Hepatocyte (in vitro differentiated cells): Measurements from ENCODE around the gene ZNF33A. TPM values are rescaled to one million over a fixed set of nuclear protein-coding genes. Genes with fewer than 3 reads are reported as not detected.
"Not testable (repeated sequence)": the region's sequence is repeated elsewhere in the genome, so short reads cannot be mapped to it uniquely, and the experiment has no call there.

ENCODE experiments used
- DNase-seq: peaks from one replicate; pipeline ENCODE4 v3.0.0-alpha.2; 2016; ENCODE audit warnings: low spot score
- H2AFZ ChIP-seq: fragments of 200-600 bp; sonication (generic); 2 replicates; pipeline ENCODE4 v1.6.0; 2016; ENCODE audit warnings: antibody characterized with exemption, mild to moderate bottlenecking
- H3K27ac ChIP-seq: fragments of 200-600 bp; sonication (generic); 2 replicates; pipeline ENCODE4 v1.5.1; 2016; ENCODE audit warnings: mild to moderate bottlenecking
- H3K27me3 ChIP-seq: fragments of 200-600 bp; sonication (generic); 2 replicates; pipeline ENCODE4 v1.6.1; 2016
- H3K36me3 ChIP-seq: fragments of 200-600 bp; sonication (generic); replicated peaks from 2 replicates; pipeline ENCODE4 v1.5.1; 2016; ENCODE audit warnings: low read depth; ENCODE audit not compliant: insufficient read depth
- H3K4me1 ChIP-seq: fragments of 200-600 bp; sonication (generic); 2 replicates; pipeline ENCODE4 v1.5.1; 2016; ENCODE audit warnings: mild to moderate bottlenecking, moderate library complexity; ENCODE audit not compliant: insufficient read depth
- H3K4me2 ChIP-seq: fragments of 200-600 bp; sonication (generic); 2 replicates; pipeline ENCODE4 v1.6.0; 2016
- H3K4me3 ChIP-seq: fragments of 200-600 bp; sonication (generic); 2 replicates; pipeline ENCODE4 v1.5.1; 2016; ENCODE audit warnings: mild to moderate bottlenecking
- H3K79me2 ChIP-seq: fragments of 200-600 bp; sonication (generic); 2 replicates; pipeline ENCODE4 v1.6.0; 2017; ENCODE audit warnings: mild to moderate bottlenecking
- H3K9me2 ChIP-seq: fragments of 200-600 bp; sonication (generic); replicated peaks from 2 replicates; pipeline ENCODE4 v1.6.0; 2017; ENCODE audit warnings: mild to moderate bottlenecking; ENCODE audit not compliant: insufficient read depth
- H3K9me3 ChIP-seq: fragments of 200-600 bp; sonication (generic); 2 replicates; pipeline ENCODE4 v1.5.1; 2016; ENCODE audit warnings: low read depth, mild to moderate bottlenecking
- H4K20me1 ChIP-seq: fragments of 200-600 bp; sonication (generic); 2 replicates; pipeline ENCODE4 v1.6.0; 2016; ENCODE audit warnings: mild to moderate bottlenecking; ENCODE audit not compliant: insufficient read depth, poor library complexity, severe bottlenecking
- EZH2 ChIP-seq: fragments of 200-600 bp; sonication (generic); IDR thresholded peaks from 2 replicates; pipeline ENCODE4 v1.6.1; 2016; ENCODE audit warnings: antibody characterized with exemption, mild to moderate bottlenecking, borderline replicate concordance
- EZH2phosphoT487 ChIP-seq: fragments of 200-600 bp; sonication (generic); IDR thresholded peaks from one replicate; pipeline ENCODE4 v1.6.1; 2018; ENCODE audit warnings: antibody characterized with exemption, mild to moderate bottlenecking, low read depth, moderate library complexity; ENCODE audit not compliant: unreplicated experiment, severe bottlenecking
- WGBS: methylation state at CpG from one replicate; pipeline ENCODE4 v1.1.6; 2016; ENCODE audit warnings: low lambda C conversion rate; ENCODE audit errors: missing lambda C conversion rate; 5-methylcytosine and 5-hydroxymethylcytosine counted together
- polyA plus RNA-seq: library from polyadenylated mRNA; unstranded; fragments of >200 nt; fragmentation: Nextera tagmentation; extraction: Ambion mirVana; gene quantifications from 2 replicates; pipeline ENCODE4 v1.2.1, GENCODE V29; 2016
- total RNA-seq: library from RNA; depleted of rRNA; stranded (reverse); fragments of >200 nt; gene quantifications from 2 replicates; pipeline ENCODE4 v1.2.3, GENCODE V29; 2014
- TF ChIP-seq, protein P1 (sequence below): fragments of 200-600 bp; sonication (generic); IDR thresholded peaks from 2 replicates; pipeline ENCODE4 v1.5.1; 2016; ENCODE audit warnings: antibody characterized with exemption, mild to moderate bottlenecking; ENCODE audit not compliant: poor library complexity

The ZNF33A gene
- total and polyA plus RNA-seq, 2 experiments from 2014 or later: 7.0 to 22.5 TPM

DNA sequence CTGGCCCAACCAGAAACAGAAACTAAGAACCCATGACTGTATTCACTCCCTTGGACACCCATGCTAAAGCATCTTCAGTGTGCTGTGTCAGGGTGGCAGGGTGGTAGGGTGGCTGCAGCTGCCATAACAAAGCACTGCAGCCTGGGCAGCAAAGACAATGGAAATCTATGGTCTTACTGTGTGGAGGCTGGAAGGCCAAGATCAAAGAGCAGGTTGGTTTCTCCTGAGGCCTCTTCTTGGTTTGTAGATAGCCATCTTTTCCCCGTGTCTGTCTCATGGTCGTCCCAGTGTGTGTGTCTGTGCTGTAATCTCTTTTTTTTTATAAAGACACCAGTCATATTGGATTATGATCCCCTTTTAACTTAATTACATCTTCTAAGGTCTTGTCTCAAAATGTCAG lies 18.8 kb upstream of the ZNF33A start:
- no peaks in the 10 kb centered on the region for H3K4me1 ChIP-seq
- H3K4me3 ChIP-seq: no peak overlapping the region
- 75% methylated on average over 2 of the region's 2 CpGs for WGBS
- no peaks in the 10 kb centered on the region for H3K79me2 ChIP-seq
- TF ChIP-seq, protein P1, sequence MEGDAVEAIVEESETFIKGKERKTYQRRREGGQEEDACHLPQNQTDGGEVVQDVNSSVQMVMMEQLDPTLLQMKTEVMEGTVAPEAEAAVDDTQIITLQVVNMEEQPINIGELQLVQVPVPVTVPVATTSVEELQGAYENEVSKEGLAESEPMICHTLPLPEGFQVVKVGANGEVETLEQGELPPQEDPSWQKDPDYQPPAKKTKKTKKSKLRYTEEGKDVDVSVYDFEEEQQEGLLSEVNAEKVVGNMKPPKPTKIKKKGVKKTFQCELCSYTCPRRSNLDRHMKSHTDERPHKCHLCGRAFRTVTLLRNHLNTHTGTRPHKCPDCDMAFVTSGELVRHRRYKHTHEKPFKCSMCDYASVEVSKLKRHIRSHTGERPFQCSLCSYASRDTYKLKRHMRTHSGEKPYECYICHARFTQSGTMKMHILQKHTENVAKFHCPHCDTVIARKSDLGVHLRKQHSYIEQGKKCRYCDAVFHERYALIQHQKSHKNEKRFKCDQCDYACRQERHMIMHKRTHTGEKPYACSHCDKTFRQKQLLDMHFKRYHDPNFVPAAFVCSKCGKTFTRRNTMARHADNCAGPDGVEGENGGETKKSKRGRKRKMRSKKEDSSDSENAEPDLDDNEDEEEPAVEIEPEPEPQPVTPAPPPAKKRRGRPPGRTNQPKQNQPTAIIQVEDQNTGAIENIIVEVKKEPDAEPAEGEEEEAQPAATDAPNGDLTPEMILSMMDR: no peak
- no peak for TF ChIP-seq EZH2
- TF ChIP-seq EZH2phosphoT487: no peak
- H3K9me3 ChIP-seq: no peaks in the 10 kb centered on the region
- H3K27ac ChIP-seq: no peak overlapping the region
- no peak for DNase-seq
- H3K4me2 ChIP-seq: no peak overlapping the region
- H3K9me2 ChIP-seq: no peaks in the 10 kb centered on the region
- H3K36me3 ChIP-seq: no peaks in the 10 kb centered on the region
- H4K20me1 ChIP-seq: no peaks in the 10 kb centered on the region
- H3K27me3 ChIP-seq: no peaks in the 10 kb centered on the region
- no peak overlapping the region for H2AFZ ChIP-seq

DNA sequence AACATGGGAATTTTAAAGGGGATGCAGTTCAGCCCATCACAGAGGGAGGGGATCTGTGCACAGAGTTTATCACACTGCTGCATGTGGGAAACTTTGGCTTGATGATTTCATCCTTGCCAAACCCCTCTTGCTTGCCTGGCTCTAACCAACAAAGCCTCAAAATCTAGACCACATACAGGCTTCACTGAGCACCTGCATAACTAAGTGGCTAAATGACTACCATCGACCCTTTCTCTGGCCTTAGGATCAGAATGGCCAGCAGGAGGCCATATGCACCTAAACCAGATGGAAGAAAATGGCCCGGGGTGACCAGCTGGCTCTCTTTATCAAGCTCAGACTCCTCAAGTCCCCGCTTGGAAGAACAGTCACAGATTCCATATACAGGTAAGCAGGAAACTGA lies 18.4 kb upstream of the ZNF33A start:
- Histone ChIP-seq H3K27me3 (no peaks in the 10 kb centered on the region), H3K36me3 (no peaks in the 10 kb centered on the region), H3K4me3 (no peak overlapping the region), H4K20me1 (no peaks in the 10 kb centered on the region), H3K9me2 (no peaks in the 10 kb centered on the region), H3K27ac (no peak overlapping the region), H3K4me2 (no peak overlapping the region), H3K4me1 (no peaks in the 10 kb centered on the region), H2AFZ (no peak overlapping the region), H3K9me3 (no peaks in the 10 kb centered on the region), H3K79me2 (no peaks in the 10 kb centered on the region)
- 60% methylated on average over 3 of the region's 3 CpGs for WGBS
- DNase-seq: no peak
- TF ChIP-seq EZH2phosphoT487 (no peak), EZH2 (no peak)
- TF ChIP-seq, protein P1: no peak

DNA sequence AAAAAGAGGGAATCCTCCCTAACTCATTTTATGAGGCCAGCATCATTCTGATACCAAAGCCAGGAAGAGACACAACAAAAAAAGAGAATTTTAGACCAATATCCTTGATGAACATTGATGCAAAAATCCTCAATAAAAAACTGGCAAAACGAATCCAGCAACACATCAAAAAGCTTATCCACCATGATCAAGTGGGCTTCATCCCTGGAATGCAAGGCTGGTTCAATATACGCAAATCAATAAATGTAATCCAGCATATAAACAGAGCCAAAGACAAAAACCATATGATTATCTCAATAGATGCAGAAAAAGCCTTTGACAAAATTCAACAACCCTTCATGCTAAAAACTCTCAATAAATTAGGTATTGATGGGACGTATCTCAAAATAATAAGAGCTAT lies 11.6 kb upstream of the ZNF33A start:
- not testable (repeated sequence) for DNase-seq, H2AFZ ChIP-seq, H3K9me3 ChIP-seq, H4K20me1 ChIP-seq, H3K36me3 ChIP-seq, H3K4me3 ChIP-seq, H3K27ac ChIP-seq, H3K27me3 ChIP-seq, H3K79me2 ChIP-seq, H3K4me2 ChIP-seq, H3K9me2 ChIP-seq, H3K4me1 ChIP-seq
- 71% methylated on average over 3 of the region's 3 CpGs for WGBS

DNA sequence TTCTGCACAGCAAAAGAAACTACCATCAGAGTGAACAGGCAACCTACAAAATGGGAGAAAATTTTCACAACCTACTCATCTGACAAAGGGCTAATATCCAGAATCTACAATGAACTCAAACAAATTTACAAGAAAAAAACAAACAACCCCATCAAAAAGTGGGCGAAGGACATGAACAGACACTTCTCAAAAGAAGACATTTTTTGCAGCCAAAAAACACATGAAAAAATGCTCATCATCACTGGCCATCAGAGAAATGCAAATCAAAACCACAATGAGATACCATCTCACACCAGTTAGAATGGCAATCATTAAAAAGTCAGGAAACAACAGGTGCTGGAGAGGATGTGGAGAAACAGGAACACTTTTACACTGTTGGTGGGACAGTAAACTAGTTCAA lies 10.0 kb upstream of the ZNF33A start:
- H3K36me3 ChIP-seq, H3K27me3 ChIP-seq, H4K20me1 ChIP-seq, H3K4me3 ChIP-seq, DNase-seq, H3K4me2 ChIP-seq, H3K9me2 ChIP-seq, H2AFZ ChIP-seq, H3K27ac ChIP-seq, H3K9me3 ChIP-seq, H3K4me1 ChIP-seq, H3K79me2 ChIP-seq: not testable (repeated sequence)
- 87% methylated on average over 1 of the region's 1 CpG for WGBS

DNA sequence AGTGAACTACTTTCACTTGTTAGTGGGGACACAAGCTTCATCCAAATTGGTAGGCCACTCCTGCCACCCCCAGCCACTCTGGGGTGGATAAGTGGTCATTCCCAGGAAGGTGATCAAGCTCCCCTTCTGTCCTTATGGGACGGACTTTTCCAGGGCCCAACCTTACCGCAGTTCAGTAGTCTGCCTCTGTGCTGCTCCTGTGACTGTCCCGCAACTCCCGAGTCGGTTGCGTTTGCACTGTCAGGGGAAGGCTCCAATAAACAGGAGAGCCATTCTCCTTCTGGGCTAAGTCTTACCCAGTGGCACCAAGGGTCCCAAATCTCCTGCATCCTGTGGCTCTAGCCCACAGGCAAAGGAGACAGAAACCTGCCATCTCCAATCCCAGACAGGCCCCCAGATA lies 7.4 kb upstream of the ZNF33A start:
- no peak overlapping the region for H3K4me2 ChIP-seq
- TF ChIP-seq EZH2phosphoT487 (no peak), EZH2 (no peak)
- TF ChIP-seq, protein P1: no peak
- no peaks in the 10 kb centered on the region for H3K9me3 ChIP-seq
- H3K36me3 ChIP-seq: no peaks in the 10 kb centered on the region
- DNase-seq: no peak
- H3K79me2 ChIP-seq: no peaks in the 10 kb centered on the region
- H4K20me1 ChIP-seq: no peaks in the 10 kb centered on the region
- no peaks in the 10 kb centered on the region for H3K9me2 ChIP-seq
- WGBS: 94% methylated on average over 6 of the region's 6 CpGs
- H2AFZ ChIP-seq: no peak overlapping the region
- no peaks in the 10 kb centered on the region for H3K4me1 ChIP-seq
- H3K27ac ChIP-seq: no peak overlapping the region
- no peak overlapping the region for H3K4me3 ChIP-seq
- no peaks in the 10 kb centered on the region for H3K27me3 ChIP-seq
